GM10248 (cell line): ENCODE results near the gene SAV1.
A peak's percentile ranks its signal among the peaks of the same experiment; 100 is the strongest.

ENCODE experiments used
- CTCF ChIA-PET: fragments of 300-600 bp; sonication (Branson Sonifier 250); formaldehyde crosslinking; extraction: SDS; loops from one replicate; lab custom pipeline; 2021; ENCODE audit warnings: antibody characterized with exemption; lab: Yijun Ruan, JAX
- POLR2A ChIA-PET: fragments of 350-650 bp; sonication (Branson Sonifier 250); formaldehyde crosslinking; extraction: SDS; loops from one replicate; lab custom pipeline; 2020; ENCODE audit warnings: antibody characterized with exemption; lab: Yijun Ruan, JAX
- DNase-seq: peaks from one replicate; pipeline ENCODE4 v3.0.0; 2012; ENCODE audit errors: extremely low spot score
- TF ChIP-seq, protein P1 (sequence below): IDR thresholded peaks from 2 replicates; pipeline ENCODE4 v1.5.1; 2012; ENCODE audit warnings: mild to moderate bottlenecking, low read depth; ENCODE audit errors: extremely low read depth, missing control alignments, control extremely low read depth

The SAV1 gene

DNA sequence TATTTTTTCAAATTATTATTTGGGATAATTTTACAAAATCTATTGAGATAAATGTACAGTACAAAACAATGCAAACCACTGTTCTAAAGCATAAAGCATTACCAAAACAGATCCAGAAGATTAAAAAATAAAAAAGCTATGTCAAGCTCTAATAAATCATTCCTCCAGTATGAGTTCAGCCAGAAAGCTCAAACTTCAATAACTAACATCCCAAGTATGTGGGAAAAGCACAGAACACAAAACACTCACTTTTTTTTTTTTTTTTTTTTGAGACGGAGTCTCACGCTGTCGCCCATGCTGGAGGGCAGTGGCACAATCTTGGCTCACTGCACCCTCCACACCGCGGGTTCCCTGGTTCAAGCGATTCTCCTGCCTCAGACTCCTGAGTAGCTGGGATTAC, 11.3 kb downstream of the SAV1 start:
- ChIA-PET POLR2A (no interaction called here), CTCF (interaction anchor here (0.9 to 2.1 kb wide), 3 partner anchors 10 to 32 kb away, joined by 3 to 7 read pairs (median 3); no protein-coding TSS in a partner anchor)
- DNase-seq, result no peak
- TF ChIP-seq, protein P1, sequence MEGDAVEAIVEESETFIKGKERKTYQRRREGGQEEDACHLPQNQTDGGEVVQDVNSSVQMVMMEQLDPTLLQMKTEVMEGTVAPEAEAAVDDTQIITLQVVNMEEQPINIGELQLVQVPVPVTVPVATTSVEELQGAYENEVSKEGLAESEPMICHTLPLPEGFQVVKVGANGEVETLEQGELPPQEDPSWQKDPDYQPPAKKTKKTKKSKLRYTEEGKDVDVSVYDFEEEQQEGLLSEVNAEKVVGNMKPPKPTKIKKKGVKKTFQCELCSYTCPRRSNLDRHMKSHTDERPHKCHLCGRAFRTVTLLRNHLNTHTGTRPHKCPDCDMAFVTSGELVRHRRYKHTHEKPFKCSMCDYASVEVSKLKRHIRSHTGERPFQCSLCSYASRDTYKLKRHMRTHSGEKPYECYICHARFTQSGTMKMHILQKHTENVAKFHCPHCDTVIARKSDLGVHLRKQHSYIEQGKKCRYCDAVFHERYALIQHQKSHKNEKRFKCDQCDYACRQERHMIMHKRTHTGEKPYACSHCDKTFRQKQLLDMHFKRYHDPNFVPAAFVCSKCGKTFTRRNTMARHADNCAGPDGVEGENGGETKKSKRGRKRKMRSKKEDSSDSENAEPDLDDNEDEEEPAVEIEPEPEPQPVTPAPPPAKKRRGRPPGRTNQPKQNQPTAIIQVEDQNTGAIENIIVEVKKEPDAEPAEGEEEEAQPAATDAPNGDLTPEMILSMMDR, result no peak

DNA sequence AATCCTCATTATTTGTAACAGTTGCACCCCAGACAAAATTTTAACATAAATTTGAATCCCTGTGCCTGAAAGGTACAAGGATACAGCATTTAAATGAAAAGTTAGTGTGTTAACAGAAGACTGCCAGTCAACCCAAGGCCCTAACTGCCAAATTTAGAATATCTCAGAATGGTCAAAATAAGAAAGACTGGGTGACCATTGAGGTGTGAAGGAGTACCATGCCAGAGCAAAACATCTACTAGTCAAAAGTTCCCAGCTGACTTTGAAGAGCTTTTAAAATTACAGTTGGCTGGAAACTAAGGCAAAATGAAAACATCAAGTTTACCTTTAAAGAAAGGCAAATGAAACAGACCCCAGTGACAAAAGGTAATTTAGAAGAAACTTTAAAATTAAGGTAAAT, 18.4 kb downstream of the SAV1 start:
- ChIA-PET POLR2A (no interaction called here), CTCF (interaction anchor here (0.8 to 2.6 kb wide), 8 partner anchors 10 to 124 kb away, joined by 3 to 12 read pairs (median 4); no protein-coding TSS in a partner anchor)
- peak; percentile 24 for DNase-seq
- TF ChIP-seq, protein P1, result no peak

DNA sequence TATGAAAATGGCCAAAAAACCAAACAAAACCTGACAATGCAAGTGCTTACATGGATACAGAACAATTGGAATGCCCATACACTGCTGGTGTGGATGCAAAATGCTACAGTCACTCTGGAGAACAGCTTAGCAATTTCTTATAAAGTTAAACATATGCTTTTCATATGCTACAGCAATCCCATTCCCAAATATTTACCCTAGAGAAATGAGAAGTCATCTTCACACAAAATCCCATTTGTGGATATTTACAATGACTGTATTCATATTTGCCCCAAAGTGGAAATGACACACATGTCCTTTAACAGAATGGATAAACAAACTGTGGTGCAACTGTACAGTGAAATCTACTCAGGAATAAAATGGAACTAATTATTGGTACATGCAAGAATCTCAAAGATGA, 20.4 kb downstream of the SAV1 start:
- CTCF ChIA-PET, result no interaction called here
- POLR2A ChIA-PET, result no interaction called here
- TF ChIP-seq, protein P1, result no peak
- DNase-seq, result no peak

DNA sequence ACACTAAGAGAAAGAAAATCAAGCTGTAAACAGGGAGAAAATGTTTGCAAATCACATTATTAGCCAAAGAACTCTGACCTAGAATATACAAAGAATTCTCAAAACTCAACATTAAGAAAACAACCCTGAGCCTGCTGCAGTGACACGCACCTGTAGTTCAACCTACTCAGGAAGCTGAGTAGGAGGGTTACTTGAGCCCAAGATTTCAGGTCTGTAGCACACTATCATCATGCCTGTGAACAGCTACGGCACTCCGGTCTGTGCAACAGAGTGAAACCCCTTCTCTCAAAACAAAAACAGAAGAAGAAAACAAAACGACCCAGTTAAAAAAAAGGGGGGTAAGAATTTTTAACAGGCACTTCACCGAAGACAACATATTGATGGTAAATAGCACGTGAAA, 20.8 kb downstream of the SAV1 start:
- POLR2A ChIA-PET, result interaction anchor here (0.7 kb wide), 1 partner anchor 1204 kb away, joined by 7 read pairs; no protein-coding TSS in a partner anchor
- TF ChIP-seq, protein P1, result no peak
- DNase-seq, result peak; percentile 50
- CTCF ChIA-PET, result interaction anchor here (0.6 kb wide), 1 partner anchor 16 kb away, joined by 3 read pairs; no protein-coding TSS in a partner anchor

DNA sequence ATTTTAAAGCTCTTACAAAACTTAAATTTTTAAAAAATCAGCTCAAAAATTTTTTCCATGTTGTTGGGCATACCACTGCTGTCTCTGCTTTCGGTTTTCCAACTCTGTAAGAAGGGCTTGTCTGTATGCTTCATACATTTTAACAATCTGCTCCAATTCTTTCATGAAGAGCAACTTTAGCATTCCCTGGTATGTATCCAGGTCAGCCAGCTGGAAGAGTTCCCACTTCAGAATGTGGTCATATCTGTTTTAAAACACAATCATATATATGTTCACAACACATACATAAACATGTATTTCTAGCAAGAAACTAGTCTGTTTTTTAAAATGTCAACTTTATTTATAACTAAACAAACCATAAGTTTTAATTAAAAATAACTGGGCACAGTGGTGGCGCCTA, 33.0 kb downstream of the SAV1 start:
- ChIA-PET CTCF (interaction anchor here (1.0 to 2.3 kb wide), 3 partner anchors 10 to 80 kb away, joined by 3 to 8 read pairs (median 4); no protein-coding TSS in a partner anchor), POLR2A (no interaction called here)
- DNase-seq, result no peak
- TF ChIP-seq, protein P1, result no peak

DNA sequence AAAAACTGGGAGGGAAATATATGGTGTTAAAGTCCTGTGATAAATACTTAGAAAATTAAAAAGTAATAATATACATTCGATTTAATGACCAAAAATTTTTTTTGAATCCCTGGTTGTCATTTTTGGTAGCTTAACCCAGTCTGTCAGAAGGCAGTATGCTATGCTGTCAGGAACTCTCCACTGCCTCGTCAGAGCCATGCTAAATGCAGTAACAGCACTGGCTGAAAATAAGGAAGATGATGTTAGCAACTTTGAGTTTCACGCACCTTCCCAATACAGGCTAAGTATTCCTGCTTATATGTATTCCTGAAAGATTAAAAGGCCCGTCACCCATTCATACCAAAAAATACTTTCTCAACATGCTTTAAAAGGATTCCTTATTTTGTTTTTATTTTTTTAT, 34.2 kb downstream of the SAV1 start:
- CTCF ChIA-PET, result interaction anchor here (0.9 to 2.3 kb wide), 4 partner anchors 9 to 81 kb away, joined by 3 to 8 read pairs (median 4); no protein-coding TSS in a partner anchor
- no peak for DNase-seq
- TF ChIP-seq, protein P1, result no peak
- POLR2A ChIA-PET, result interaction anchor here (0.7 kb wide), 1 partner anchor 91 kb away, joined by 3 read pairs; no protein-coding TSS in a partner anchor
